Nephron progenitor cell (in vitro differentiated cells): ENCODE measurements around the gene TTPAL.

Source experiments
- DNase-seq: peaks from one replicate; pipeline ENCODE4 v3.0.0; 2021
- H3K27ac Mint-ChIP-seq: 2 replicates; pipeline ENCODE4 v1.8.0; 2021; ENCODE audit warnings: mild to moderate bottlenecking, moderate library complexity, mixed read lengths
- H3K27me3 Mint-ChIP-seq: 2 replicates; pipeline ENCODE4 v1.8.0; 2021; ENCODE audit warnings: mild to moderate bottlenecking, low read depth, mixed read lengths; ENCODE audit not compliant: poor library complexity
- H3K36me3 Mint-ChIP-seq: 2 replicates; pipeline ENCODE4 v1.8.0; 2021; ENCODE audit warnings: low read depth, mixed read lengths
- H3K4me1 Mint-ChIP-seq: 2 replicates; pipeline ENCODE4 v1.8.0; 2021; ENCODE audit warnings: mixed read lengths
- H3K4me3 Mint-ChIP-seq: 2 replicates; pipeline ENCODE4 v1.8.0; 2021; ENCODE audit warnings: mild to moderate bottlenecking, moderate library complexity, mixed read lengths
- H3K9me3 Mint-ChIP-seq: 2 replicates; pipeline ENCODE4 v1.8.0; 2021; ENCODE audit warnings: mild to moderate bottlenecking, moderate library complexity, mixed read lengths
- TF ChIP-seq, protein P1 (sequence below): fragments of 200-600 bp; sonication (generic); IDR thresholded peaks from 2 replicates; pipeline ENCODE4 v1.5.0; 2021; ENCODE audit warnings: antibody characterized with exemption

Gene TTPAL

DNA sequence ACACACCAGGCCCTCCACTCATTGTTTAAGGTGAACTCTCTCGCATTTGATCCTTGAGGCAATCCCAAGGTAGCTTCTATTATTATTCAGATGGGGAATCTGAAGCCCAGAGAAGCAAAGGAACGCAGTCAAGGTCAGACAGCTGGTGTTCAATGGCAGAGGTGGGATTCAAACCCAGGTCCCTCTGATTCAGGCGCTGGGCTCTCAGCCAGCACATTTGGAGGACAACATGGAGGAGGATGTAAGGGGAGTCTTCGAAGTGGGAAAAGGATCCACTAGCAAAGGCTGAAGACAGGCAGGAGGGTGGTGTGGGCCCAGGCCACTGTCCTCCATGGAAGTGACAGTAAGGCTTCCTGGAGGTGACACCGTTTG lies 13.9 kb upstream of the TTPAL start:
- H3K36me3 Mint-ChIP-seq = no peaks in the 10 kb centered on the region
- TF ChIP-seq, protein P1, sequence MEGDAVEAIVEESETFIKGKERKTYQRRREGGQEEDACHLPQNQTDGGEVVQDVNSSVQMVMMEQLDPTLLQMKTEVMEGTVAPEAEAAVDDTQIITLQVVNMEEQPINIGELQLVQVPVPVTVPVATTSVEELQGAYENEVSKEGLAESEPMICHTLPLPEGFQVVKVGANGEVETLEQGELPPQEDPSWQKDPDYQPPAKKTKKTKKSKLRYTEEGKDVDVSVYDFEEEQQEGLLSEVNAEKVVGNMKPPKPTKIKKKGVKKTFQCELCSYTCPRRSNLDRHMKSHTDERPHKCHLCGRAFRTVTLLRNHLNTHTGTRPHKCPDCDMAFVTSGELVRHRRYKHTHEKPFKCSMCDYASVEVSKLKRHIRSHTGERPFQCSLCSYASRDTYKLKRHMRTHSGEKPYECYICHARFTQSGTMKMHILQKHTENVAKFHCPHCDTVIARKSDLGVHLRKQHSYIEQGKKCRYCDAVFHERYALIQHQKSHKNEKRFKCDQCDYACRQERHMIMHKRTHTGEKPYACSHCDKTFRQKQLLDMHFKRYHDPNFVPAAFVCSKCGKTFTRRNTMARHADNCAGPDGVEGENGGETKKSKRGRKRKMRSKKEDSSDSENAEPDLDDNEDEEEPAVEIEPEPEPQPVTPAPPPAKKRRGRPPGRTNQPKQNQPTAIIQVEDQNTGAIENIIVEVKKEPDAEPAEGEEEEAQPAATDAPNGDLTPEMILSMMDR = no peak
- H3K4me3 Mint-ChIP-seq = no peak overlapping the region

DNA sequence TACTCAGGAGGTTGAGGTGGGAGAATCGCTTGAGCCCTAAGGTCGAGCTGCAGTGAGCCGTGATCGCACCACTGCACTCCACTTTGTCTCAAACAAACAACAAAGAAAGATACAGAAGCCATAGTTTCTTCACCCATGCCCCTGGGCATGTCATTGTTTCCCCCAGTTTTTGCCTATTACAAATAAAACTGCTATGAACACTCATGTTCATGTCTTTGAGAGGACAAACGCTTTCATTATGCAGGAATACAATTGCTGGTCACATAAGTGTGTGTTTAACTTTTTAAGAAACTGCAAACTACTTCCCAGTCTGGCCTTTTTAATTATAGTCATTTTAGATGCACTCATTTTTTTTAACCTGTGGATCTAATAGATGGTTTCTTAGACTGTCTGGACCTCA lies 12.2 kb upstream of the TTPAL start:
- Mint-ChIP-seq H3K9me3 (no peaks in the 10 kb centered on the region), H3K36me3 (no peaks in the 10 kb centered on the region), H3K27ac (no peak overlapping the region), H3K27me3 (peaks cover 13% of the 10 kb centered on the region), H3K4me1 (peaks cover 8% of the 10 kb centered on the region), H3K4me3 (no peak overlapping the region)
- DNase-seq = no peak
- TF ChIP-seq, protein P1 = no peak

More for the DNA sequence above, 13.9 kb upstream of the TTPAL start:
- Mint-ChIP-seq H3K9me3 (no peaks in the 10 kb centered on the region), H3K4me1 (no peaks in the 10 kb centered on the region), H3K27me3 (peaks cover 13% of the 10 kb centered on the region), H3K27ac (no peak overlapping the region)
- no peak for DNase-seq

DNA sequence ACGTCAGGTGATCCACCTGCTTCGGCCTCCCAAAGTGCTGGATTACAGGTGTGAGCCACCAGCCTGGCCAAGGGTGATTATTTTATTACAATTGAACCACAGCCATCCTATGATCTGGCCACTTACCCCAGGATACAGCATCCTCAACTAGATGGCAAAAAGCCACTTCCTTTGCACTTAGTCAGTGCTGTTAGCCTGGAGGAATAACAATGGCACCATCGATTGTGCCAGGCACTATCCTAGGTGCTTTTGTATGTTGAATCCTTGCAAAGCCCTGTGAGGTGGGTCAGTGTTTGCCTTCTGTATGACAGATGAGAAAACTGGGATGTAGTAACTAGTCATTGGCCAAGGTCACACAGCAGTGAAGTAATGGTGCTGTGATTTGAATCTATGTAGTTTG lies 11.2 kb upstream of the TTPAL start:
- DNase-seq = no peak
- H3K9me3 Mint-ChIP-seq = no peaks in the 10 kb centered on the region
- TF ChIP-seq, protein P1 = no peak
- no peaks in the 10 kb centered on the region for H3K36me3 Mint-ChIP-seq
- H3K4me3 Mint-ChIP-seq = no peak overlapping the region
- H3K27ac Mint-ChIP-seq = no peak overlapping the region
- H3K4me1 Mint-ChIP-seq = peaks cover 8% of the 10 kb centered on the region
- H3K27me3 Mint-ChIP-seq = peaks cover 20% of the 10 kb centered on the region

DNA sequence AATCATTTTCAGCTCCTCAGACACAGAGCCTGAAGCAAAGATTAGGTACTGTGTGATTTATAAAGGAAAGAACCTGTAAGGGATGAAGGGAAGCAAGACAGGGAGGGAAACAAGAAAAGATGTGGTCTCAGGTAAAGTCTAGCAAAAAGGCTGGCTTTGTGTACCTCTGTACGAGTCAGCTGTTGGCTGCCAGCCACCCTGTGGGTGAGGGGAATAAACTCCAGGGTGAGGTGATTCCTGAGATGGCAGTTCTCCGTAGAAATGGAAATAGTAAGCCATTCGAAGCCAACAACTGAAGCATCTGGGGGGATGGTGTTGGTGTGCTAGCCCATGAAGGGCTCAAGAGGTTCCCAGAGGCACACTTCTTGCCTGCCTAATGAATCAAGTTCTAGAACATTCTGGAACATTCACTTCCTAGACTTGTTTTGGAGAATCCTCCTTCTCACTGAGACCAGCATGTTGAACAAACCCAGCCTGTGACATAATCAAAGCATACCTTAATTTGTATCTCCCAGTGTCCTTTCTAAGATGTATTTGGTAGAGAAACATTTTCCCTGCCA lies 10.6 kb upstream of the TTPAL start:
- peaks cover 8% of the 10 kb centered on the region for H3K4me1 Mint-ChIP-seq
- H3K4me3 Mint-ChIP-seq = no peak overlapping the region
- DNase-seq = no peak
- H3K27me3 Mint-ChIP-seq = peaks cover 23% of the 10 kb centered on the region
- H3K36me3 Mint-ChIP-seq = no peaks in the 10 kb centered on the region
- no peak overlapping the region for H3K27ac Mint-ChIP-seq
- H3K9me3 Mint-ChIP-seq = no peaks in the 10 kb centered on the region
- TF ChIP-seq, protein P1 = no peak

DNA sequence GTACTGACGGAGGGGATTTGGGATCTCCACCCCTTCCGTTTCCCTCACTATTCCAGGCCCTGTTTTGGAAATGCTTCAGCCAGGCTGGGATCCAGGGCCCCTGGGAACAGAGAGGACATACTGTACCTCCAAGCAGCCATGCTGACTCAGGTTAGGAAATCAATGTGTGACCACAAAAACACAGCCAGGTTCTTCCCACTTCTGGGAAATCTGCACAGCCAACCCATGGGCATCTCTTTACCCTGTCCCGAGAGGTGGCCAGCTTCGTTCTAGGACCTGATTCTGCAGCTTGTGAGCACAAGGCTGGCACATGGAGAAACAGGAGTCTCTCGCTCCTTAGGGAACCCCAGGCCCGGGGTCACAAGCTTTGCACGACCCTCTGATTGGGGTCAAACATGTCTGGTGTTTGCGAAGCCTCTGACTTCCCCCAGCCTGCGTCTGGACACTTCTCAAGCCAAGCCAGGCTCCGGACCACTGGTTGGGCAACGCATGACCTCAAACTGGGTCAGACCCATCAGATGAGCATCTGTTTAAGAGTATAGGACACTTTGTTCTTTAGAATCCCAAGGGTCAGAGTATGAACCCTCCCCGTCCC lies 8.3 kb upstream of the TTPAL start:
- DNase-seq = no peak
- peaks cover 29% of the 10 kb centered on the region for H3K27me3 Mint-ChIP-seq
- no peaks in the 10 kb centered on the region for H3K36me3 Mint-ChIP-seq
- H3K27ac Mint-ChIP-seq = no peak overlapping the region
- no peaks in the 10 kb centered on the region for H3K9me3 Mint-ChIP-seq
- H3K4me1 Mint-ChIP-seq = peaks cover 8% of the 10 kb centered on the region
- TF ChIP-seq, protein P1 = no peak
- no peak overlapping the region for H3K4me3 Mint-ChIP-seq
